Activated CD8-positive, alpha-beta memory T cell treated with anti-CD3 and anti-CD28 coated beads for 1 hour (primary cell): ENCODE data around the gene SELENOP.

Experiments
- DNase-seq, 2 donors: peaks; one replicate each; pipeline ENCODE4 v3.0.0-alpha.2; 2020; ENCODE audit warnings: low read depth in 1 of 2; ENCODE audit errors: extremely low read depth in 1 of 2

Gene SELENOP

GRCh38 chr5:42799668-42800114 lies 12.0 kb downstream of the SELENOP start:
- no peak for DNase-seq

- DNase-seq, result no peak
Observed at GRCh38 chr5:42799241-42799608, 12.5 kb downstream of the SELENOP start.

- DNase-seq, result no peak
Observed at GRCh38 chr5:42798284-42799240, 13.1 kb downstream of the SELENOP start.

- no peak for DNase-seq
Observed at GRCh38 chr5:42791151-42791550, 20.5 kb downstream of the SELENOP start.

- DNase-seq, result no peak
Observed at GRCh38 chr5:42787845-42788244, 23.8 kb downstream of the SELENOP start.

GRCh38 chr5:42787073-42787472 lies 24.6 kb downstream of the SELENOP start:
- DNase-seq, result no peak

- DNase-seq, result no peak
Observed at GRCh38 chr5:42785756-42786155, 25.9 kb downstream of the SELENOP start.

- no peak for DNase-seq
Observed at GRCh38 chr5:42784132-42784531, 27.6 kb downstream of the SELENOP start.

- no peak for DNase-seq
Observed at GRCh38 chr5:42781584-42781983, 30.1 kb downstream of the SELENOP start.

- no peak for DNase-seq
Observed at GRCh38 chr5:42779083-42779482, 32.6 kb downstream of the SELENOP start.

GRCh38 chr5:42772265-42772993 lies 39.3 kb downstream of the SELENOP start:
- DNase-seq, result no peak

GRCh38 chr5:42770003-42770402 lies 41.7 kb downstream of the SELENOP start:
- DNase-seq, result no peak

- DNase-seq, result no peak
Observed at GRCh38 chr5:42768106-42768504, 43.6 kb downstream of the SELENOP start.

- DNase-seq, result no peak
Observed at GRCh38 chr5:42767491-42768105, 44.1 kb downstream of the SELENOP start.

- DNase-seq, result no peak
Observed at GRCh38 chr5:42761791-42762190, 49.9 kb downstream of the SELENOP start.

GRCh38 chr5:42760426-42760825 lies 51.3 kb downstream of the SELENOP start:
- no peak for DNase-seq

- DNase-seq, result no peak
Observed at GRCh38 chr5:42759456-42759855, 52.2 kb downstream of the SELENOP start.

GRCh38 chr5:42756606-42757601 lies 54.8 kb downstream of the SELENOP start, which contains the start of gene CCDC152:
TSS of gene CCDC152 (plus strand) at chr5:42756818. CDS start at chr5:42759122, 2,304 bp downstream.
- DNase-seq, result peak; percentile 20 to 30

GRCh38 chr5:42753099-42753498 lies 58.6 kb downstream of the SELENOP start:
- DNase-seq, result no peak

GRCh38 chr5:42751044-42751443 lies 60.6 kb downstream of the SELENOP start:
- no peak for DNase-seq
